Measurements from ENCODE around the gene KRT6A.

- TF ChIP-seq, protein P1, sequence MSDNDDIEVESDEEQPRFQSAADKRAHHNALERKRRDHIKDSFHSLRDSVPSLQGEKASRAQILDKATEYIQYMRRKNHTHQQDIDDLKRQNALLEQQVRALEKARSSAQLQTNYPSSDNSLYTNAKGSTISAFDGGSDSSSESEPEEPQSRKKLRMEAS (IDR thresholded peaks at IDR 0.05): no peak
- TF ChIP-seq CTCF (IDR thresholded peaks at IDR 0.05; ENCODE audit: control extremely low read depth in 1 of 3, insufficient read depth in 1 of 3, low read depth in 1 of 3, low read length in 3 of 3) (no peak), POLR2AphosphoS5 (IDR thresholded peaks at IDR 0.05; ENCODE audit: low read depth, low read length) (no peak)
These were observed 33.5 kb upstream of the KRT6A start for GRCh38 chr12:52526511-52526951.
